AG08396 (cell line): ENCODE results near the gene MGMT.
A peak's percentile ranks its signal among the peaks of the same experiment; 100 is the strongest.

ENCODE experiments used
- DNase-seq: peaks from one replicate; pipeline ENCODE4 v3.0.0; 2012; ENCODE audit warnings: low spot score, mixed read lengths

MGMT gene

GRCh38 chr10:129692695-129693094 lies 225.7 kb downstream of the MGMT start:
- DNase-seq, result no peak

DNA sequence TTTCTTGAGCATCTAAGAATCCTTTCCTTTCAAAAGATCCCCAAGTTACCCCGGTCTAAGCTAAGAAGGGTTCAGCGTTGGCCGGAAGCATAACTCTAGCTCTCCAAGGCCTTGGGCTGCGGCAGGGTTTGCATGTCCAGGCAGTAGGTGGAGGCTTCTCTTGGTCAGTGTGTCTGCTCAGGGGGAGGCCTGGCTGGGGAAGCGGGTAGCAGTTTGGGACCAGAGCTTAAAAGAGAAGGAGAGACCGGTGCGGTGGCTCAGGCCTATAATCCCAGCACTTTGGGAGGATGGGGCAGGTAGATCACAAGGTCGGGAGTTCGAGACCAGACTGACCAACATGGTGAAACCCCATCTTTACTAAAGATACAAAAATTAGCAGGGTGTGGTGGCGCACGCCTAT lies 226.3 kb downstream of the MGMT start:
- no peak for DNase-seq

DNA sequence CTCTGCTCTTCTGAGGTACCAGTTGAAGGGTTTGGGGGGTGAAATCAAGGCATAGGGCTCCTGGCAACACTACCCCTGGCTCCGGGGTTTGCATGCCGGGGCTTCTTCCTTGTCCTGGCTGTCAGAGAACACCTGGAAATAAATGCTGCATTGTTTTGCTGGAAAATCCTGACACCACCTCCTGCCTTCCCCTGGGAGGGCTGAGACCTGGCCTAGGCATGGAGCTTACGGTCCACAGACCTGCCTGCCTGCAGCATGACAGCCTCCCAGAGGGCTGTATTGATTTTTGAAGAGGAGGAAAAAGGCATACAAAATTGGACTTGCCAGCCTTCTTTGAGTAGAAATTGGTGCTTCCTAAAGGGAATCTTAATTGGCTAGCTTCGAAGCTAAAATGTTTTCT lies 227.1 kb downstream of the MGMT start:
- DNase-seq, result no peak

DNA sequence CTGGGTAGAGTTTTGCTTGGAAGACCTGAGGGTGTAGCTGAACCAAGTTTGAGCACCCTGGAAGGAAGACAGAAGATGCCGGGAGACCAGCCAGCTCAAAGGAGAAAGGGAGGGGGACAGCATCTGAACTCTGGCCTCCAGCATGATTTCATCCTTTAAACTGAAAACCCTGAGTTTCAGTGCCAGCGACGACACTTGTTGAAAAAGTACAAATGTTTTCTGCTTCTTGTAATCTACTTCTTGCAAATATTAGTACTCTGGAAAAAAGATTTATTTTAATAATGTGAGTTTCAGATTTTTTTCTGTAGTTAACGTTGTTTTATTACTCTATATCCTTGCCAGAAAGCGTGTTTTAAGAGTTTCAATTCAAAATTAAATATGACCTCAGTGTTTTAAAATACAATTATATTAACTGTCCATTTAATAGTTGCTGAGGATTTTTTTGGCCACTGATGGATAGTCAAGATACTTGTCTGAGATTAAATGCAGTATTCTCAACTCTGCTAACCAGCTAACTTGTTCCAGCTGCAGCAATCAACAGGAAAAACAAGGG lies 227.7 kb downstream of the MGMT start:
- DNase-seq, result no peak

DNA sequence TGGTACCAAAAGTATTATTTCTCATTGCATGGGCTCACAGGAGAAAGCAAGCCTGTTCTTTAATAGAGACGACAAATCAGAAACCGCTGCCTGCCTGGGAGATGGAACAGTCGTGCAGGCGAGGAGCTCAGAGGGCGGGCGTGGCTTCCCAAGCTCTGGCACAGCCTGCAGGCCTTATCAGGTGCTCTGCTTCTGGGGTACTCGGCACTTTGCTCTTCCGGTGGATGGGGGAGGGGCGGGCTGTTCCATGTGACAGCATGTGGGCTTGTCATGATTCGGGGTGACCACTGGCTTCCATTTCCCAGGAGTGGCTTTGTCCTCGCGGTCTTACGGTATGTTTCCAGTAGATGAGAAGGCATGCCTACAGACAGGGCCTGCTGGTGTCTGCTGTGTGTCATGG lies 228.6 kb downstream of the MGMT start:
- DNase-seq, result no peak

DNA sequence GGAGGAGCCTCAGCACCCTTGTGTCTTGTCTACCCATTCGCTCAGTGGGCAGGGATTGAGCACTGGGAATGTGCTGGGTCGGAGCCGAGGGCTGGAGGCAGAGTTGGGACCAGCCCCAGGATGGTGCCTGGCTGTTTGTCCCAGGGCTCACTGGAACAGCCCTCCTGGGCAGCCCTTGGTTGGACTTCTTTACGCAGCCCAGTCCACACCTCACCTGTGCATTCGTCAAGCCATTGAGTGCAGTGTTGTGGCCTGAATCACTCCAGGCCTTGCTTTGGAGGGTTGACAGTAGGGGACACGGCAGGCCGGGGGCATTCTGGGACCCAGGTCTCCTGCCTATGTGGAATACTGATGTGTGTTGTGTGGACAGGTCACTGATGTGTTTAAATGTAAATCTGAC lies 229.6 kb downstream of the MGMT start:
- DNase-seq, result no peak

GRCh38 chr10:129697463-129698247 lies 230.6 kb downstream of the MGMT start:
- no peak for DNase-seq

GRCh38 chr10:129699722-129700340 lies 232.8 kb downstream of the MGMT start:
- DNase-seq, result no peak

- DNase-seq, result no peak
Observed at GRCh38 chr10:129702605-129703004, 235.6 kb downstream of the MGMT start.

- no peak for DNase-seq
Observed at GRCh38 chr10:129703287-129704137, 236.5 kb downstream of the MGMT start.

DNA sequence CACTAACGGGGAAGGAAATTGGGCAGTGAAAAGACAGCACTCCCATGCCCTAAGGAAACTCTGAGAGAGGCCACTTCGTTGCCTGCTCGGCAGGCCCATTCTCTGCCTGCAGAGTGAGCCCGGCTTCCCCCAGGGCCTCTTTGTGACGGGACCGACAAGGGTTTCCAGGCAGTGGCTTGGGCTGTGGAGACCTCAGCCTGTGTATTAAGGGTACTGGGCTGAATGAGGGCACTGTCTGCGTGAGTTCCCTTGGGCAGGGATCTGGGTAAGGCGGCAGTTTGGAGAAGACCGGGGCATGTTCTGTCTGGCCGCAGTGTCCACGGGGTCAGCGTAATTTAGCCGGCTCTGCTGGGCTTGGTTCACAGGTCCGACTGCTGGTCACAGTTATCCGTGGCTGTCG lies 237.2 kb downstream of the MGMT start:
- no peak for DNase-seq

DNA sequence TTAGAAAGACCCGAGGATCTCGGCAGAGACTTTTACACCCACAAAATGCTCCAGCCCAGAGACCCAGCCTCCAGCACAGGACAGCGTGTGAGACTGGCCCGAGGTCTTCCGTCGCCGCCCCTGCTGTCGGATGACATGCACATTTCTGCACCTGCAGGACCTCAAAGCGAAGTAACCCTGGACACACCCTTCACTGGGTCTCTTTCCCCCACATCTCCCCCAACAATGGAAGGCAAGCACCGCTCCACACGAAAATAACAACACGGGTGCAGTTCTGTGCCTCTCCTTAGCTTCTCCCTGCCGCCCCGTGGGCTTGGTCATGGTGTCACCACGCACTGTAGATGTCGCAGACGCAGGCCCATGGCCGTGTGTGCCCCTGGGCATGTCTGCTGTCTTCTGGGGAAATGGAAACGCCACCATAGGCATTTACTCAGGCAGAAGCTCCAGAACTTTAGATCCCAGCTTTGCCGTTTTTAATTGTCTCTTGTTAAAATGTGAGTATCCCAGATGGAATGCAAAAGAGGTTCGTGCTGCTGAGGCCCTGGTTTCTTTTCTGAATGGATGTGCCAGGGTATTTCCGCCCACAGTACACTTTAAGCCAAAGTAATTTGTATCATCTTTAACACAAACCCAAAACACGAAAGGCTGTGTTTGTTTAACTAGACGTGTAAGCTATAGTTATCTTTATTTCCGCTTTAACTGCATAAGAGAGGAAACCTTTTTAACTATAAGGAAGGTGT lies 237.9 kb downstream of the MGMT start:
- no peak for DNase-seq

GRCh38 chr10:129705676-129706075 lies 238.6 kb downstream of the MGMT start:
- no peak for DNase-seq

- DNase-seq, result no peak
Observed at GRCh38 chr10:129706081-129706480, 239.0 kb downstream of the MGMT start.

- DNase-seq, result no peak
Observed at GRCh38 chr10:129706523-129706922, 239.5 kb downstream of the MGMT start.

DNA sequence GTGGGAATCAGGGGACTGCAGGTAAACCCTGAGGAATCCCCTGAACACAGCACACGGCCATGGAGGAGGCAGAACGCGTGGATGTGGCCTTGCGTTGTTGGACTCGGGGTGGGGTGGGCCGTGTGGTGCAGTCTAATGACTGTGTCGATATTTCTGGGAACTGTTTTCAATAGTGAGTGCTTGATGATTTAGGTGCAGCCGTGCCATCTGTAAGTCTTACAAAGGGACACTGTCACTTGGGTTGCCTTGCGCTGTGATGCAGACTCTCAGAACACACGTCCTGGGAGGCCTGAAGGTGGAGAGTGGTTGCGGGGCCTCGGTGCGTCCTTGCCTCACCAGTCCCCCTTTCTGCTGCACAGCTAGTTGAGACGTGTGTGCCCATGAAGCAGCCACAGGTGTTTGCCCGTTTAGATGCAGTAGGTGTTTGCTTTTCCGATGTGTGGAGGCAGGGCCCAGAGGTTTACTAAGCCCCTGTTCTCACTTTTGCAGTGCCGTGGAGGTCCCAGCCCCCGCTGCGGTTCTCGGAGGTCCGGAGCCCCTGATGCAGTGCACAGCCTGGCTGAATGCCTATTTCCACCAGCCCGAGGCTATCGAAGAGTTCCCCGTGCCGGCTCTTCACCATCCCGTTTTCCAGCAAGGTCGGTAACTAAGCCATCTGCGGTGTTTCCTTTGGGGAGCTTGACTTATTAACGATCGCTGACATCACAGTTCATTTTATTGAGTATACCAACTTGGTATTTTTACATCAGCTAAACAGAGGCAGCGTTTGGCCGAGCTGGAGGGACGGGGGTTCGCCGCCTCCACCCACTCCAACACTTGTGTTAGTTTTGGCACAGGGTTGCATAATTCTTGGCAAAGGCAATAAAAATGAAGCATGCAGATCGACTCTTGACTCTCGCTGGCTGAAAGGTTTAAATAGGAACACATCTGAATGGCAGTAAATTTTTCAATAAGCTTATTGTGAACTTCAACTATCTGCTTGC lies 240.7 kb downstream of the MGMT start:
- peak; percentile 20 for DNase-seq

GRCh38 chr10:129709101-129709500 lies 242.1 kb downstream of the MGMT start:
- DNase-seq, result no peak

GRCh38 chr10:129709627-129710509 lies 242.8 kb downstream of the MGMT start:
- no peak for DNase-seq

DNA sequence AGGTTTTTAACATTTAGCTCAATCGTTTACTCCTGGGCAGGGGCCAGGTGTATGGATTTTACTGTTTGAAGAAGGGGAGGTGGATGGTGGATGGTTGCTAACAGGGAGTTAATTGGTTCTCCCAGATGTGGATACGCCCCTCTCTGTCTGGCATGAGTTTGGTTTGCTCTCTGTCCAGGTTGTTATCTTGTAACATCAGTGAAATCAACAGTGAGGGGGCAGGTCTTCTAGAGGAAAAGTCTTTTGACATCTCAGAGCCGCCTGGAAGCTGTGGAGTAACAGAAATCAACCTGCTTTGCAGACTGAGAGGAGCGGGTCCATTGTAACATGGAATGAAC lies 243.4 kb downstream of the MGMT start:
- no peak for DNase-seq

GRCh38 chr10:129711291-129711690 lies 244.2 kb downstream of the MGMT start:
- no peak for DNase-seq
